GM23338 (cell line): ENCODE measurements around the gene ARHGEF2. TPM values are rescaled to one million over a fixed set of nuclear protein-coding genes. Genes with fewer than 3 reads are reported as not detected.

Experiments used
- ATAC-seq: fragments of 200-7000 bp; cut with Tn5 transposase; 3 replicates; pipeline ENCODE4 v1.9.1; 2020
- DNase-seq: peaks from one replicate; pipeline ENCODE4 v3.0.0-alpha.2; 2015; ENCODE audit warnings: low spot score
- H2AFZ ChIP-seq: fragments of 200-600 bp; sonication (generic); 2 replicates; pipeline ENCODE4 v1.8.0; 2016; ENCODE audit warnings: antibody characterized with exemption, mild to moderate bottlenecking, moderate library complexity
- H3F3A ChIP-seq: fragments of 200-600 bp; sonication (generic); replicated peaks from 2 replicates; pipeline ENCODE4 v1.8.0; 2017; ENCODE audit warnings: antibody characterized with exemption, mixed run types, low read depth
- H3K27ac ChIP-seq: fragments of 200-600 bp; sonication (generic); 2 replicates; pipeline ENCODE4 v1.6.1; 2016; ENCODE audit warnings: low read depth
- H3K27me3 ChIP-seq: fragments of 200-600 bp; sonication (generic); 2 replicates; pipeline ENCODE4 v1.8.0; 2016; ENCODE audit warnings: mild to moderate bottlenecking, mixed run types, moderate library complexity; ENCODE audit not compliant: insufficient read depth
- H3K36me3 ChIP-seq: fragments of 200-600 bp; sonication (generic); 2 replicates; pipeline ENCODE4 v1.8.0; 2016; ENCODE audit warnings: mild to moderate bottlenecking; ENCODE audit not compliant: insufficient read depth
- H3K4me1 ChIP-seq: fragments of 200-600 bp; sonication (generic); 2 replicates; pipeline ENCODE4 v1.8.0; 2016; ENCODE audit warnings: mild to moderate bottlenecking, moderate library complexity; ENCODE audit not compliant: insufficient read depth
- H3K4me2 ChIP-seq: fragments of 200-600 bp; sonication (generic); 2 replicates; pipeline ENCODE4 v1.7.1; 2017; ENCODE audit warnings: mixed run types
- H3K4me3 ChIP-seq: fragments of 200-600 bp; sonication (generic); 2 replicates; pipeline ENCODE4 v1.6.1; 2016; ENCODE audit warnings: mixed run types
- H3K79me2 ChIP-seq: fragments of 200-600 bp; sonication (generic); replicated peaks from 2 replicates; pipeline ENCODE4 v1.8.0; 2017; ENCODE audit warnings: mild to moderate bottlenecking; ENCODE audit not compliant: insufficient read depth
- H3K9me2 ChIP-seq: fragments of 200-600 bp; sonication (generic); 2 replicates; pipeline ENCODE4 v1.8.0; 2017; ENCODE audit not compliant: insufficient read depth
- H4K20me1 ChIP-seq: fragments of 200-600 bp; sonication (generic); replicated peaks from 2 replicates; pipeline ENCODE4 v1.8.0; 2017; ENCODE audit warnings: mild to moderate bottlenecking; ENCODE audit not compliant: insufficient read depth
- H3K27ac Mint-ChIP-seq: 2 replicates; pipeline ENCODE4 v1.8.0; 2020; ENCODE audit warnings: inconsistent platforms, mild to moderate bottlenecking, moderate library complexity, mixed read lengths
- H3K27me3 Mint-ChIP-seq: 3 replicates; pipeline ENCODE4 v1.8.0; 2022; ENCODE audit warnings: low read depth, mild to moderate bottlenecking, moderate library complexity, mixed read lengths, inconsistent platforms; ENCODE audit not compliant: insufficient read depth, poor library complexity
- H3K36me3 Mint-ChIP-seq: 3 replicates; pipeline ENCODE4 v1.8.0; 2021; ENCODE audit warnings: low read depth, mild to moderate bottlenecking, inconsistent platforms, moderate library complexity, mixed read lengths
- H3K4me1 Mint-ChIP-seq: 3 replicates; pipeline ENCODE4 v1.8.0; 2020; ENCODE audit warnings: mild to moderate bottlenecking, inconsistent platforms, mixed read lengths
- H3K4me3 Mint-ChIP-seq: 3 replicates; pipeline ENCODE4 v1.8.0; 2021; ENCODE audit warnings: moderate library complexity, mild to moderate bottlenecking, inconsistent platforms, mixed read lengths
- H3K9me3 Mint-ChIP-seq: 3 replicates; pipeline ENCODE4 v1.8.0; 2020; ENCODE audit warnings: moderate library complexity, mild to moderate bottlenecking, inconsistent platforms, mixed read lengths
- CREB1 ChIP-seq: fragments of 250-450 bp; sonication (Bioruptor Pico); IDR thresholded peaks from 2 replicates; pipeline ENCODE4 v1.5.0; 2020; ENCODE audit warnings: low read depth, mild to moderate bottlenecking, moderate library complexity
- EZH2 ChIP-seq: fragments of 200-600 bp; sonication (generic); IDR thresholded peaks from one replicate; pipeline ENCODE4 v1.8.0; 2017; ENCODE audit warnings: antibody characterized with exemption, mild to moderate bottlenecking, low read depth; ENCODE audit not compliant: unreplicated experiment
- EZH2phosphoT487 ChIP-seq: fragments of 200-600 bp; sonication (generic); IDR thresholded peaks from one replicate; pipeline ENCODE4 v1.8.1; 2018; ENCODE audit warnings: antibody characterized with exemption; ENCODE audit not compliant: unreplicated experiment
- JUNB ChIP-seq: IDR thresholded peaks from one replicate; pipeline ENCODE4 v1.6.1; 2016; ENCODE audit warnings: antibody characterized with exemption; ENCODE audit not compliant: unreplicated experiment
- NANOG ChIP-seq: IDR thresholded peaks from 2 replicates; pipeline ENCODE4 v1.6.1; 2016; ENCODE audit warnings: antibody characterized with exemption, borderline replicate concordance
- POLR2AphosphoS5 ChIP-seq: IDR thresholded peaks from 2 replicates; pipeline ENCODE4 v1.6.1; 2016; ENCODE audit warnings: antibody characterized with exemption, low read depth
- STAT1 ChIP-seq: IDR thresholded peaks from one replicate; pipeline ENCODE4 v1.6.1; 2016; ENCODE audit warnings: antibody characterized with exemption; ENCODE audit not compliant: unreplicated experiment
- ZNF114 ChIP-seq: fragments of 250-450 bp; sonication (Bioruptor Pico); IDR thresholded peaks from 2 replicates; pipeline ENCODE4 v1.5.0; 2020; ENCODE audit warnings: mild to moderate bottlenecking, moderate library complexity
- ZNF331 ChIP-seq: fragments of 250-450 bp; sonication (Bioruptor Pico); IDR thresholded peaks from 2 replicates; pipeline ENCODE4 v1.5.0; 2020; ENCODE audit warnings: low read depth, mild to moderate bottlenecking, moderate library complexity
- polyA plus RNA-seq: library from polyadenylated mRNA; unstranded; fragments of >200 nt; fragmentation: Nextera tagmentation; extraction: Ambion mirVana; gene quantifications from 2 replicates; pipeline ENCODE4 v1.2.1, GENCODE V29; 2016
- total RNA-seq: library from RNA; depleted of rRNA; stranded (reverse); fragments of >200 nt; shearing (Covaris generic); gene quantifications from 2 replicates; pipeline ENCODE4 v1.2.3, GENCODE V29; 2014
- TF ChIP-seq, protein P1 (sequence below): fragments of 250-450 bp; sonication (Bioruptor Pico); IDR thresholded peaks from 2 replicates; pipeline ENCODE4 v1.5.0; 2020; ENCODE audit warnings: mild to moderate bottlenecking, moderate library complexity
- TF ChIP-seq, protein P2 (sequence below): IDR thresholded peaks from 2 replicates; pipeline ENCODE4 v1.6.1; 2016; ENCODE audit warnings: antibody characterized with exemption
- TF ChIP-seq, protein P3 (sequence below): IDR thresholded peaks from one replicate; pipeline ENCODE4 v1.6.1; 2018; ENCODE audit warnings: antibody characterized with exemption; ENCODE audit not compliant: unreplicated experiment
- TF ChIP-seq, protein P4 (sequence below), 2 experiments: fragments of 200-600 bp in 1 of 2; sonication (generic) in 1 of 2; conservative IDR thresholded peaks; 2 replicates each; pipeline versions ENCODE4 v1.5.1 to v1.6.1; 2016 to 2017; ENCODE audit warnings: antibody characterized with exemption in 2 of 2, low read depth in 2 of 2, mild to moderate bottlenecking in 2 of 2, moderate library complexity in 1 of 2

ARHGEF2 gene
- total and polyA plus RNA-seq, 2 experiments from 2014 or later, result 23.0 to 87.6 TPM

DNA sequence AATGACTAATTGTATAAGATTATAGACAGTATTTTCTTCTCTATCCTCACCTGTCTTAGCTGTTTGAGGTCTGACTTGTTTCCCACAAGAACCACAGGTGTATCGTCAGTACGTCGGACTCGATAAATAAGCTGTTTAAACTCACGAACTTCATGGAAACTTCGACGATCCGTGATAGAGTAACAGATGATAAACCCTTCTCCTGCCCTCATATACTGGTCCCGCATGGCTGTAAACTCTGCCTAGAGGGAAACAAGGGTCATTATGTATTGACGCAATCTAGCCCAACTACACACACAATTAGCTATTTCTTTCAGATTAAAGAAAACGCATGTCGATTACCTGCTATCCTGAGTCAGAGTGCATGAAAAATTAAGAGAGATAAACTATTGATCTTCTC lies 74.1 kb downstream of the ARHGEF2 start:
- DNase-seq (no peak), ATAC-seq (no peak)
- Histone ChIP-seq H3K27ac (no peak overlapping the region), H3F3A (peaks cover 17% of the 10 kb centered on the region; the same call in 1 of the 2 replicates), H3K79me2 (peaks cover 7% of the 10 kb centered on the region), H3K4me1 (no peaks in the 10 kb centered on the region), H3K27me3 (no peaks in the 10 kb centered on the region), H3K9me2 (no peaks in the 10 kb centered on the region), H4K20me1 (0 out of 2 replicates have a peak, but pooled peaks cover 11% of the 10 kb centered on the region), H3K36me3 (peaks cover 57% of the 10 kb centered on the region), H3K4me2 (no peak overlapping the region), H3K4me3 (no peak overlapping the region), H2AFZ (no peak overlapping the region)
- Mint-ChIP-seq H3K27ac (no peak overlapping the region), H3K36me3 (peaks cover 67% of the 10 kb centered on the region), H3K4me3 (no peak overlapping the region), H3K9me3 (no peaks in the 10 kb centered on the region), H3K4me1 (no peaks in the 10 kb centered on the region), H3K27me3 (no peaks in the 10 kb centered on the region)
- TF ChIP-seq, protein P1, sequence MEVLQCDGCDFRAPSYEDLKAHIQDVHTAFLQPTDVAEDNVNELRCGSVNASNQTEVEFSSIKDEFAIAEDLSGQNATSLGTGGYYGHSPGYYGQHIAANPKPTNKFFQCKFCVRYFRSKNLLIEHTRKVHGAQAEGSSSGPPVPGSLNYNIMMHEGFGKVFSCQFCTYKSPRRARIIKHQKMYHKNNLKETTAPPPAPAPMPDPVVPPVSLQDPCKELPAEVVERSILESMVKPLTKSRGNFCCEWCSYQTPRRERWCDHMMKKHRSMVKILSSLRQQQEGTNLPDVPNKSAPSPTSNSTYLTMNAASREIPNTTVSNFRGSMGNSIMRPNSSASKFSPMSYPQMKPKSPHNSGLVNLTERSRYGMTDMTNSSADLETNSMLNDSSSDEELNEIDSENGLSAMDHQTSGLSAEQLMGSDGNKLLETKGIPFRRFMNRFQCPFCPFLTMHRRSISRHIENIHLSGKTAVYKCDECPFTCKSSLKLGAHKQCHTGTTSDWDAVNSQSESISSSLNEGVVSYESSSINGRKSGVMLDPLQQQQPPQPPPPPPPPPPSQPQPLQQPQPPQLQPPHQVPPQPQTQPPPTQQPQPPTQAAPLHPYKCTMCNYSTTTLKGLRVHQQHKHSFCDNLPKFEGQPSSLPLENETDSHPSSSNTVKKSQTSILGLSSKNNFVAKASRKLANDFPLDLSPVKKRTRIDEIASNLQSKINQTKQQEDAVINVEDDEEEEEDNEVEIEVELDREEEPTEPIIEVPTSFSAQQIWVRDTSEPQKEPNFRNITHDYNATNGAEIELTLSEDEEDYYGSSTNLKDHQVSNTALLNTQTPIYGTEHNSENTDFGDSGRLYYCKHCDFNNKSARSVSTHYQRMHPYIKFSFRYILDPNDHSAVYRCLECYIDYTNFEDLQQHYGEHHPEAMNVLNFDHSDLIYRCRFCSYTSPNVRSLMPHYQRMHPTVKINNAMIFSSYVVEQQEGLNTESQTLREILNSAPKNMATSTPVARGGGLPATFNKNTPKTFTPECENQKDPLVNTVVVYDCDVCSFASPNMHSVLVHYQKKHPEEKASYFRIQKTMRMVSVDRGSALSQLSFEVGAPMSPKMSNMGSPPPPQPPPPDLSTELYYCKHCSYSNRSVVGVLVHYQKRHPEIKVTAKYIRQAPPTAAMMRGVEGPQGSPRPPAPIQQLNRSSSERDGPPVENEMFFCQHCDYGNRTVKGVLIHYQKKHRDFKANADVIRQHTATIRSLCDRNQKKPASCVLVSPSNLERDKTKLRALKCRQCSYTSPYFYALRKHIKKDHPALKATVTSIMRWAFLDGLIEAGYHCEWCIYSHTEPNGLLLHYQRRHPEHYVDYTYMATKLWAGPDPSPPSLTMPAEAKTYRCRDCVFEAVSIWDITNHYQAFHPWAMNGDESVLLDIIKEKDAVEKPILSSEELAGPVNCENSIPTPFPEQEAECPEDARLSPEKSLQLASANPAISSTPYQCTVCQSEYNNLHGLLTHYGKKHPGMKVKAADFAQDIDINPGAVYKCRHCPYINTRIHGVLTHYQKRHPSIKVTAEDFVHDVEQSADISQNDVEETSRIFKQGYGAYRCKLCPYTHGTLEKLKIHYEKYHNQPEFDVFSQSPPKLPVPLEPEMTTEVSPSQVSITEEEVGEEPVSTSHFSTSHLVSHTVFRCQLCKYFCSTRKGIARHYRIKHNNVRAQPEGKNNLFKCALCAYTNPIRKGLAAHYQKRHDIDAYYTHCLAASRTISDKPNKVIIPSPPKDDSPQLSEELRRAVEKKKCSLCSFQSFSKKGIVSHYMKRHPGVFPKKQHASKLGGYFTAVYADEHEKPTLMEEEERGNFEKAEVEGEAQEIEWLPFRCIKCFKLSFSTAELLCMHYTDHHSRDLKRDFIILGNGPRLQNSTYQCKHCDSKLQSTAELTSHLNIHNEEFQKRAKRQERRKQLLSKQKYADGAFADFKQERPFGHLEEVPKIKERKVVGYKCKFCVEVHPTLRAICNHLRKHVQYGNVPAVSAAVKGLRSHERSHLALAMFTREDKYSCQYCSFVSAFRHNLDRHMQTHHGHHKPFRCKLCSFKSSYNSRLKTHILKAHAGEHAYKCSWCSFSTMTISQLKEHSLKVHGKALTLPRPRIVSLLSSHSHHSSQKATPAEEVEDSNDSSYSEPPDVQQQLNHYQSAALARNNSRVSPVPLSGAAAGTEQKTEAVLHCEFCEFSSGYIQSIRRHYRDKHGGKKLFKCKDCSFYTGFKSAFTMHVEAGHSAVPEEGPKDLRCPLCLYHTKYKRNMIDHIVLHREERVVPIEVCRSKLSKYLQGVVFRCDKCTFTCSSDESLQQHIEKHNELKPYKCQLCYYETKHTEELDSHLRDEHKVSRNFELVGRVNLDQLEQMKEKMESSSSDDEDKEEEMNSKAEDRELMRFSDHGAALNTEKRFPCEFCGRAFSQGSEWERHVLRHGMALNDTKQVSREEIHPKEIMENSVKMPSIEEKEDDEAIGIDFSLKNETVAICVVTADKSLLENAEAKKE (CRISPR knock-in tag), result no peak
- TF ChIP-seq, protein P2, sequence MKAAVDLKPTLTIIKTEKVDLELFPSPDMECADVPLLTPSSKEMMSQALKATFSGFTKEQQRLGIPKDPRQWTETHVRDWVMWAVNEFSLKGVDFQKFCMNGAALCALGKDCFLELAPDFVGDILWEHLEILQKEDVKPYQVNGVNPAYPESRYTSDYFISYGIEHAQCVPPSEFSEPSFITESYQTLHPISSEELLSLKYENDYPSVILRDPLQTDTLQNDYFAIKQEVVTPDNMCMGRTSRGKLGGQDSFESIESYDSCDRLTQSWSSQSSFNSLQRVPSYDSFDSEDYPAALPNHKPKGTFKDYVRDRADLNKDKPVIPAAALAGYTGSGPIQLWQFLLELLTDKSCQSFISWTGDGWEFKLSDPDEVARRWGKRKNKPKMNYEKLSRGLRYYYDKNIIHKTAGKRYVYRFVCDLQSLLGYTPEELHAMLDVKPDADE, result no peak
- TF ChIP-seq CREB1 (no peak), ZNF331 (CRISPR knock-in tag) (no peak), NANOG (no peak), JUNB (no peak), POLR2AphosphoS5 (no peak), ZNF114 (CRISPR knock-in tag) (no peak), EZH2 (no peak), EZH2phosphoT487 (no peak), STAT1 (no peak)
- TF ChIP-seq, protein P3, sequence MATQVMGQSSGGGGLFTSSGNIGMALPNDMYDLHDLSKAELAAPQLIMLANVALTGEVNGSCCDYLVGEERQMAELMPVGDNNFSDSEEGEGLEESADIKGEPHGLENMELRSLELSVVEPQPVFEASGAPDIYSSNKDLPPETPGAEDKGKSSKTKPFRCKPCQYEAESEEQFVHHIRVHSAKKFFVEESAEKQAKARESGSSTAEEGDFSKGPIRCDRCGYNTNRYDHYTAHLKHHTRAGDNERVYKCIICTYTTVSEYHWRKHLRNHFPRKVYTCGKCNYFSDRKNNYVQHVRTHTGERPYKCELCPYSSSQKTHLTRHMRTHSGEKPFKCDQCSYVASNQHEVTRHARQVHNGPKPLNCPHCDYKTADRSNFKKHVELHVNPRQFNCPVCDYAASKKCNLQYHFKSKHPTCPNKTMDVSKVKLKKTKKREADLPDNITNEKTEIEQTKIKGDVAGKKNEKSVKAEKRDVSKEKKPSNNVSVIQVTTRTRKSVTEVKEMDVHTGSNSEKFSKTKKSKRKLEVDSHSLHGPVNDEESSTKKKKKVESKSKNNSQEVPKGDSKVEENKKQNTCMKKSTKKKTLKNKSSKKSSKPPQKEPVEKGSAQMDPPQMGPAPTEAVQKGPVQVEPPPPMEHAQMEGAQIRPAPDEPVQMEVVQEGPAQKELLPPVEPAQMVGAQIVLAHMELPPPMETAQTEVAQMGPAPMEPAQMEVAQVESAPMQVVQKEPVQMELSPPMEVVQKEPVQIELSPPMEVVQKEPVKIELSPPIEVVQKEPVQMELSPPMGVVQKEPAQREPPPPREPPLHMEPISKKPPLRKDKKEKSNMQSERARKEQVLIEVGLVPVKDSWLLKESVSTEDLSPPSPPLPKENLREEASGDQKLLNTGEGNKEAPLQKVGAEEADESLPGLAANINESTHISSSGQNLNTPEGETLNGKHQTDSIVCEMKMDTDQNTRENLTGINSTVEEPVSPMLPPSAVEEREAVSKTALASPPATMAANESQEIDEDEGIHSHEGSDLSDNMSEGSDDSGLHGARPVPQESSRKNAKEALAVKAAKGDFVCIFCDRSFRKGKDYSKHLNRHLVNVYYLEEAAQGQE, result no peak
- TF ChIP-seq, protein P4, sequence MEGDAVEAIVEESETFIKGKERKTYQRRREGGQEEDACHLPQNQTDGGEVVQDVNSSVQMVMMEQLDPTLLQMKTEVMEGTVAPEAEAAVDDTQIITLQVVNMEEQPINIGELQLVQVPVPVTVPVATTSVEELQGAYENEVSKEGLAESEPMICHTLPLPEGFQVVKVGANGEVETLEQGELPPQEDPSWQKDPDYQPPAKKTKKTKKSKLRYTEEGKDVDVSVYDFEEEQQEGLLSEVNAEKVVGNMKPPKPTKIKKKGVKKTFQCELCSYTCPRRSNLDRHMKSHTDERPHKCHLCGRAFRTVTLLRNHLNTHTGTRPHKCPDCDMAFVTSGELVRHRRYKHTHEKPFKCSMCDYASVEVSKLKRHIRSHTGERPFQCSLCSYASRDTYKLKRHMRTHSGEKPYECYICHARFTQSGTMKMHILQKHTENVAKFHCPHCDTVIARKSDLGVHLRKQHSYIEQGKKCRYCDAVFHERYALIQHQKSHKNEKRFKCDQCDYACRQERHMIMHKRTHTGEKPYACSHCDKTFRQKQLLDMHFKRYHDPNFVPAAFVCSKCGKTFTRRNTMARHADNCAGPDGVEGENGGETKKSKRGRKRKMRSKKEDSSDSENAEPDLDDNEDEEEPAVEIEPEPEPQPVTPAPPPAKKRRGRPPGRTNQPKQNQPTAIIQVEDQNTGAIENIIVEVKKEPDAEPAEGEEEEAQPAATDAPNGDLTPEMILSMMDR (conservative IDR thresholded peaks at IDR 0.05; ENCODE audit: low read depth in 2 of 2), result no peak
